GM23338 (cell line): ENCODE measurements around the gene HMGCLL1.

Experiments used
- CREB1 ChIP-seq: fragments of 250-450 bp; sonication (Bioruptor Pico); IDR thresholded peaks from 2 replicates; pipeline ENCODE4 v1.5.0; 2020; ENCODE audit warnings: low read depth, mild to moderate bottlenecking, moderate library complexity
- CTCF ChIP-seq, 2 experiments: fragments of 200-600 bp in 1 of 2; sonication (generic) in 1 of 2; conservative IDR thresholded peaks; 2 replicates each; pipeline versions ENCODE4 v1.5.1 to v1.6.1; 2016 to 2017; ENCODE audit warnings: antibody characterized with exemption in 2 of 2, low read depth in 2 of 2, mild to moderate bottlenecking in 2 of 2, moderate library complexity in 1 of 2
- ETS1 ChIP-seq: IDR thresholded peaks from 2 replicates; pipeline ENCODE4 v1.6.1; 2016; ENCODE audit warnings: antibody characterized with exemption
- EZH2 ChIP-seq: fragments of 200-600 bp; sonication (generic); IDR thresholded peaks from one replicate; pipeline ENCODE4 v1.8.0; 2017; ENCODE audit warnings: antibody characterized with exemption, mild to moderate bottlenecking, low read depth; ENCODE audit not compliant: unreplicated experiment
- EZH2phosphoT487 ChIP-seq: fragments of 200-600 bp; sonication (generic); IDR thresholded peaks from one replicate; pipeline ENCODE4 v1.8.1; 2018; ENCODE audit warnings: antibody characterized with exemption; ENCODE audit not compliant: unreplicated experiment
- JUNB ChIP-seq: IDR thresholded peaks from one replicate; pipeline ENCODE4 v1.6.1; 2016; ENCODE audit warnings: antibody characterized with exemption; ENCODE audit not compliant: unreplicated experiment
- NANOG ChIP-seq: IDR thresholded peaks from 2 replicates; pipeline ENCODE4 v1.6.1; 2016; ENCODE audit warnings: antibody characterized with exemption, borderline replicate concordance
- POLR2AphosphoS5 ChIP-seq: IDR thresholded peaks from 2 replicates; pipeline ENCODE4 v1.6.1; 2016; ENCODE audit warnings: antibody characterized with exemption, low read depth
- REST ChIP-seq: IDR thresholded peaks from one replicate; pipeline ENCODE4 v1.6.1; 2018; ENCODE audit warnings: antibody characterized with exemption; ENCODE audit not compliant: unreplicated experiment
- STAT1 ChIP-seq: IDR thresholded peaks from one replicate; pipeline ENCODE4 v1.6.1; 2016; ENCODE audit warnings: antibody characterized with exemption; ENCODE audit not compliant: unreplicated experiment
- ZNF114 ChIP-seq: fragments of 250-450 bp; sonication (Bioruptor Pico); IDR thresholded peaks from 2 replicates; pipeline ENCODE4 v1.5.0; 2020; ENCODE audit warnings: mild to moderate bottlenecking, moderate library complexity
- ZNF331 ChIP-seq: fragments of 250-450 bp; sonication (Bioruptor Pico); IDR thresholded peaks from 2 replicates; pipeline ENCODE4 v1.5.0; 2020; ENCODE audit warnings: low read depth, mild to moderate bottlenecking, moderate library complexity
- ZNF462 ChIP-seq: fragments of 250-450 bp; sonication (Bioruptor Pico); IDR thresholded peaks from 2 replicates; pipeline ENCODE4 v1.5.0; 2020; ENCODE audit warnings: mild to moderate bottlenecking, moderate library complexity

- TF ChIP-seq CTCF (conservative IDR thresholded peaks at IDR 0.05; ENCODE audit: low read depth in 2 of 2) (no peak), ZNF462 (no peak), POLR2AphosphoS5 (no peak), EZH2 (no peak), EZH2phosphoT487 (no peak), ETS1 (no peak), REST (no peak), CREB1 (CRISPR knock-in tag) (no peak), ZNF114 (CRISPR knock-in tag) (no peak), ZNF331 (no peak), JUNB (no peak), NANOG (no peak), STAT1 (no peak)
These were observed 42.5 kb downstream of the HMGCLL1 start for GRCh38 chr6:55536391-55536956.
